Gastroesophageal sphincter (tissue), 4 donors: ENCODE results near the gene PRKAR2B. TPM values are rescaled to one million over a fixed set of nuclear protein-coding genes. Genes with fewer than 3 reads are reported as not detected.

ENCODE experiments used
- ATAC-seq: fragments of 150-250 bp; one replicate; pipeline ENCODE4 v1.9.1; 2016; ENCODE audit warnings: mild to moderate bottlenecking, moderate library complexity
- H3K27ac ChIP-seq, 4 donors: fragments of 200-600 bp; sonication (generic) in 3 of 4; 1 replicate in 3 of 4; 2 replicates in 1 of 4; pipeline ENCODE4 v1.5.1; 2016 to 2019
- H3K27me3 ChIP-seq: fragments of 200-600 bp; sonication (generic); one replicate; pipeline ENCODE4 v1.5.1; 2019
- H3K36me3 ChIP-seq, 2 donors: fragments of 200-600 bp; sonication (generic); one replicate each; pipeline ENCODE4 v1.5.1; 2019; ENCODE audit warnings: control low read depth in 1 of 2
- H3K4me1 ChIP-seq, 3 donors: fragments of 200-600 bp; sonication (generic); 1 replicate in 2 of 3; 2 replicates in 1 of 3; pipeline ENCODE4 v1.5.1; 2016 to 2019; ENCODE audit warnings: control low read depth in 2 of 3
- H3K4me3 ChIP-seq, 2 donors: fragments of 200-600 bp; sonication (generic); one replicate each; pipeline ENCODE4 v1.5.1; 2019; ENCODE audit warnings: mild to moderate bottlenecking in 1 of 2, moderate library complexity in 1 of 2
- H3K9me3 ChIP-seq, 3 donors: fragments of 200-600 bp; sonication (generic); one replicate each; pipeline ENCODE4 v1.5.1; 2017 to 2019; ENCODE audit warnings: control low read depth in 2 of 3
- EP300 ChIP-seq: sonication (generic); formaldehyde crosslinking; IDR thresholded peaks from one replicate; pipeline ENCODE4 v1.6.1; 2017; ENCODE audit warnings: antibody characterized with exemption, mild to moderate bottlenecking
- POLR2A ChIP-seq, 2 donors: fragments of 450-650 bp; IDR thresholded peaks; one replicate each; pipeline ENCODE4 v1.6.1; 2017; ENCODE audit warnings: antibody characterized with exemption in 2 of 2, mild to moderate bottlenecking in 2 of 2, moderate library complexity in 1 of 2
- POLR2AphosphoS5 ChIP-seq: sonication (generic); formaldehyde crosslinking; IDR thresholded peaks from one replicate; pipeline ENCODE4 v1.6.1; 2017; ENCODE audit warnings: antibody characterized with exemption
- WGBS, 2 donors: methylation state at CpG; one replicate each; pipeline ENCODE4 v1.1.5; 2018; ENCODE audit warnings: low coverage in 1 of 2; 5-methylcytosine and 5-hydroxymethylcytosine counted together
- total RNA-seq, 4 donors: library from RNA; depleted of rRNA; stranded (reverse); fragments of >200 nt; gene quantifications; one replicate each; pipeline ENCODE4 v1.1.0, GENCODE V29; 2016
- TF ChIP-seq, protein P1 (sequence below), 4 experiments: fragments of 200-600 bp in 2 of 4; fragments of 450-650 bp in 2 of 4; sonication (generic) in 1 of 4; IDR thresholded peaks; one replicate each; pipeline ENCODE4 v1.5.1; 2017 to 2019; ENCODE audit warnings: antibody characterized with exemption in 4 of 4, mild to moderate bottlenecking in 2 of 4, moderate library complexity in 2 of 4

The PRKAR2B gene
- total RNA-seq, 4 donors from 2014 or later = 83.5 to 160 (median 119) TPM

DNA sequence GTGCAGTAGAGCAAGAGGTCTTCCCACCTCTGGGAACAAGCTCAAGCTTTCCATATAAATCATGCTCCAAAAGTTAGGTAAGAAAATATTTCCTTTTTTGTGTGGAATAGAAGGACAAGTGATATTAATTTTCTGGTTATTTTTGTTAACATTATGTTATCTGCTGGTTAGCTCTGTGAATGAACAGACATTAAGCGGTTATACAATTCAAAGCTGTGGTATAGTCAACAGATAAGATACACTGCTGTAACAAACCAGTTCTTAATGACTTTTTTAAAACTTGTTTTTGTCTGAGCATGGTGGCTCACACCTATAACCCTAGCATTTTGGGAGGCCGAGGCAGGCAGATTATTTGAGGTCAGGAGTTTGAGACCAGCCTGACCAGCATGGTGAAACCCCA is 43.0 kb upstream of the PRKAR2B start:
- H3K4me3 ChIP-seq = no peak overlapping the region
- WGBS, 2 donors = 63 to 88% methylated on average over 1 to 2 of the region's 2 CpGs
- H3K36me3 ChIP-seq = no peaks in the 10 kb centered on the region
- no peak overlapping the region for H3K27ac ChIP-seq
- no peak for ATAC-seq
- H3K4me1 ChIP-seq = no peaks in the 10 kb centered on the region
- no peak for TF ChIP-seq POLR2AphosphoS5
- no peak for TF ChIP-seq EP300
- TF ChIP-seq POLR2A (IDR thresholded peaks at IDR 0.05) = no peak
- TF ChIP-seq, protein P1, sequence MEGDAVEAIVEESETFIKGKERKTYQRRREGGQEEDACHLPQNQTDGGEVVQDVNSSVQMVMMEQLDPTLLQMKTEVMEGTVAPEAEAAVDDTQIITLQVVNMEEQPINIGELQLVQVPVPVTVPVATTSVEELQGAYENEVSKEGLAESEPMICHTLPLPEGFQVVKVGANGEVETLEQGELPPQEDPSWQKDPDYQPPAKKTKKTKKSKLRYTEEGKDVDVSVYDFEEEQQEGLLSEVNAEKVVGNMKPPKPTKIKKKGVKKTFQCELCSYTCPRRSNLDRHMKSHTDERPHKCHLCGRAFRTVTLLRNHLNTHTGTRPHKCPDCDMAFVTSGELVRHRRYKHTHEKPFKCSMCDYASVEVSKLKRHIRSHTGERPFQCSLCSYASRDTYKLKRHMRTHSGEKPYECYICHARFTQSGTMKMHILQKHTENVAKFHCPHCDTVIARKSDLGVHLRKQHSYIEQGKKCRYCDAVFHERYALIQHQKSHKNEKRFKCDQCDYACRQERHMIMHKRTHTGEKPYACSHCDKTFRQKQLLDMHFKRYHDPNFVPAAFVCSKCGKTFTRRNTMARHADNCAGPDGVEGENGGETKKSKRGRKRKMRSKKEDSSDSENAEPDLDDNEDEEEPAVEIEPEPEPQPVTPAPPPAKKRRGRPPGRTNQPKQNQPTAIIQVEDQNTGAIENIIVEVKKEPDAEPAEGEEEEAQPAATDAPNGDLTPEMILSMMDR (IDR thresholded peaks at IDR 0.05) = no peak
- no peaks in the 10 kb centered on the region for H3K9me3 ChIP-seq
- no peaks in the 10 kb centered on the region for H3K27me3 ChIP-seq

DNA sequence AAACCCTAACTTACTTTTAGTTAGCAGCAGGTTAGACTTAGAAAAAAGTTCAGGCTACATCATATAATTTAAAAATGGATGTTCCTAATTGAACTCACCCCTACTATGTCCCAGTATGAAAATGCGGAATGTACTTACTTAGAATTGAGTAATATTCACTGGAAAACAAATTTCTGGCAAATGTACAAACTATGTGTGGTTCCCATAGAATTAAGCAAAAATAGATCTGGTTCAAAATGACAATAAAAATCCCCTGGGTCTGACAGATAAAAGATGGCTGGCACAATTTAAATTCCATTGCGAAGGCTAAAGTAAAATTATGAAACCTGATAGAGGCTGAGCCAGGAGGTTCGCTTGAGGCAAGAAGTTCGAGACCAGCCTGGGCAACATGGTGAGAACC is 42.4 kb upstream of the PRKAR2B start:
- Histone ChIP-seq H3K27me3 (no peaks in the 10 kb centered on the region), H3K36me3 (no peaks in the 10 kb centered on the region), H3K9me3 (no peaks in the 10 kb centered on the region), H3K4me1 (no peaks in the 10 kb centered on the region), H3K27ac (no peak overlapping the region), H3K4me3 (no peak overlapping the region)
- TF ChIP-seq EP300 (no peak), POLR2A (IDR thresholded peaks at IDR 0.05) (no peak)
- 78 to 80% methylated on average over 4 of the region's 4 CpGs for WGBS, 2 donors
- ATAC-seq = no peak

DNA sequence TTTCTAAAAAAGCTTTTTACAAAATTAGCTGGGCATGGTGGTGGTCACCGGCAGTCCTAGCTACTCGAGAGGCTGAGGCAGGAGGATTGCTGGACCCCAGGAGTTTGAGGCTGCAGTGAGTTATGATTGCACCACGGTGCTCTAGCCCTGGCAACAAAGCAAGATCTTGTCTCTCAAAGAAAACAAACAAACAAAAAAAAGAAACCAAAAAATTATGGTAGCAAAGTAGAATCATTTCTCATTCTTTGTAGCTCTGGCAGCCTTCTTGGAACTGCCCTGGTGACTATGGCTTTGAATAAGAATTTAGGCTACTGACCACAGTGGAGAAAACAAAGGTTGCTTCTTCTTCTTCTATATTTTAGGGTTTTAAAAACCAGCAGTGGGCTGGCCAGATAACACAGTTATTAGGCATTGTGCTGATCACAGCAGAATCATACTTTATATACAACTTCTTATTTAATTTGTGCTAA is 41.9 kb upstream of the PRKAR2B start:
- H3K4me1 ChIP-seq = no peaks in the 10 kb centered on the region
- TF ChIP-seq, protein P1 (IDR thresholded peaks at IDR 0.05) = no peak
- TF ChIP-seq POLR2A (IDR thresholded peaks at IDR 0.05) (no peak), POLR2AphosphoS5 (no peak), EP300 (no peak)
- 77 to 83% methylated on average over 3 of the region's 3 CpGs for WGBS, 2 donors
- no peak for ATAC-seq
- no peaks in the 10 kb centered on the region for H3K36me3 ChIP-seq
- no peaks in the 10 kb centered on the region for H3K9me3 ChIP-seq
- H3K27ac ChIP-seq = no peak overlapping the region
- H3K27me3 ChIP-seq = no peaks in the 10 kb centered on the region
- H3K4me3 ChIP-seq = no peak overlapping the region

DNA sequence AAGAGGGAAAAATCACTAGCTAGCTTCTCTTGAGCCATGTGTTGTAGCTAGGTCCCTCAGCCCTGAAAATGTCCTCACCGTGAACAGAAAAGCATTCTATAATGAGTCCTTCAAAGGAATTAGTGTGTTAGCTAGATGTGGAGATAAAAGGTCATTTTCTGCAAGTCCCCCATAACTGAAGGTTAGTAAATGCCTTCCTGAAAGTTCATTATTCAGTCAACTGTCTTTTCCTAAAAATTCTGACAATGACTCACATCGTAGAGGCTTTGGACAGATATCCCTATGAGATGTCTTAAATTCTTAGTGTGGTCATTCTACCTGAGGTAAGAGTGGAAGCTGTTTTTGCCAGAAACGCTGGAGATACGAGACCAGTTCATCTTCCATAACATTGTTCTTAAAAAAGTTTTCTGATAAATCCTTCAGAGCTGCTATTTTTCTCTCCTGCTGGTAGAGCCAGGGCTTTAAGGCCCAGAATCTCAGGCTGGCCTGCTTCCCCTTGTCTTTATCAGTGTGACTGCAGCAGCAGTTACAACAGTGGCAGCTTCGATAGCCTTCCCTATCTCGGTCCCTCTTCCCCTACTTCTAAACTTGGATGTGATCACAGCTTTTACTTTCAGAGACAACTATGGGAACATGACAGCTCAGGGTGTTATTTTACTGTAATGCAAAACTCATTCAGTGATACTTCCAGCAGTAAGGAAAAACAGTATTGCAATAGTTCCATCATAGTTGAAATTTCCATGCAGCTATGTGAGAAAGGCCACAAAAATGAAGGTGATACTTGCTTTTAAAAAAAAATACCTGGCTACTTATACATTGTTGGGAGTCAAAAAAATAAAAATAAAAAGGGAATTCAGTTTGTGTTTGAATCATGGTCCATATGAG is 37.3 kb upstream of the PRKAR2B start:
- no peak overlapping the region for H3K4me3 ChIP-seq
- H3K36me3 ChIP-seq = no peaks in the 10 kb centered on the region
- H3K4me1 ChIP-seq = no peaks in the 10 kb centered on the region
- no peak overlapping the region for H3K27ac ChIP-seq
- 69 to 80% methylated on average over 4 to 6 of the region's 6 CpGs for whole genome bisulfite sequencing, 2 donors
- no peaks in the 10 kb centered on the region for H3K27me3 ChIP-seq
- no peak for TF ChIP-seq POLR2AphosphoS5
- no peak for TF ChIP-seq POLR2A (IDR thresholded peaks at IDR 0.05)
- no peak for TF ChIP-seq EP300
- TF ChIP-seq, protein P1 (IDR thresholded peaks at IDR 0.05) = no peak
- H3K9me3 ChIP-seq = no peaks in the 10 kb centered on the region
- ATAC-seq = no peak

DNA sequence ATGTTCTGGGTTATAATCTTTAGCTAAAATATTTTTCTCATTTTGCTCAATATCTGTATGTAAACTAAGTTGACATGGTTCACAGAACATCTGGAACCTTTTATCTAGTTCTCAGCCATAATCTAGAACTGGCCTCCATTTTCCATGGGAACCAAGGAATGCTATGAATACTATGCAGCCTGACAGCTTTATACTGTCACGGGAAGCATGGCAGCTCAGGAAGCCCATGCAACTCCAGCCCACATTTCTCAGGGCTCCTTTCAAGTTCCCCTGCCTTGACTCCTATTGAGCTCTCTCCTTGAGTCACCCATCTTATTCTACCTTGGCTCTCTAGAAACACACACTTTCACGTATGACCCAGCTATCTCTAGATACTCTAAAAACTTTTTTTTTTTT is 36.6 kb upstream of the PRKAR2B start:
- ATAC-seq = no peak
- Histone ChIP-seq H3K36me3 (no peaks in the 10 kb centered on the region), H3K4me1 (no peaks in the 10 kb centered on the region), H3K4me3 (no peak overlapping the region), H3K27ac (no peak overlapping the region), H3K27me3 (no peaks in the 10 kb centered on the region), H3K9me3 (no peaks in the 10 kb centered on the region)
- WGBS, 2 donors = 50% methylated on average over 2 of the region's 2 CpGs
- TF ChIP-seq POLR2A (IDR thresholded peaks at IDR 0.05) (no peak), POLR2AphosphoS5 (no peak), EP300 (no peak)
- TF ChIP-seq, protein P1 (IDR thresholded peaks at IDR 0.05) = no peak
